Measurements from ENCODE around the gene ABCC10.
"Not testable (repeated sequence)": the region's sequence is repeated elsewhere in the genome, so short reads cannot be mapped to it uniquely, and the experiment has no call there.

The ABCC10 gene

DNA sequence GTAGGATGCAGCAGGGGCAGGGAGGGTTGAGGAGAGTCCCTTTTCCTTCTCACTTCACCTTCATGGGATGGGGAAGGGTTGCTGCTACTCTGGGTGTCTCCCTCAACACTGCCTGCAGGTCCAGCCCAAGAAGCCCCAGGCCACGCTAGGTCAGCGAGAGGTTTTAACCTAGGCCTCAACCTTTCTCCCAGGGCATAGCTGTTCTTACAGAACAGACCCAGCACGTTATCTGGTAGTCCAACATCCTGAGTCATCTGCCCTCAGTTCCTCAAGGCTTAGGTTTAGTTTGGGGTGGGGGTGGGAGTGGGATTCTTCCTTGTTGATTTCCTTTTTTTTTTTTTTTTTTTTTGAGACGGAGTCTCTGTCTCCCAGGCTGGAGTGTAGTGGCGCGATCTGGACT lies 67.0 kb downstream of the ABCC10 start:
- no peak for DNase-seq (ENCODE audit: extremely low read depth in 1 of 2, low read depth in 1 of 2)

DNA sequence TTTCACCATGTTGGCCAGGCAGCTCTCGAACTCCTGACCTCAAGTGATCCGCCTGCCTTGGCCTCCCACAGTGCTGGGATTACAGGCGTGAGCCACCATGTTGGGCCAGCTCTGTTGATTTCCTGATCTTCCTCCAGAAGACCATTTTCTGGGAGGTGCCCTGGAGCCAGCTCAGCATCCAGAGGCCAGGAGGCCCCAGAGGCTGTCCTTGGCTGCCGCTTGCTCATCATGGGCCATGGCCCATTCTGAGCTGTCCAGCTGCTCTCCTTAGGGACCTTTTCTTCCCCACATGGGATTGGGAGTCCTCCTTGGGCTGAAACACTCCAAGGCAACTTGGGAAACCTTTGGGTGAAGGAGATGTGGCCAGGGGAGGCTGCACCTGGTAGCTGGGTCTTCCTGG lies 67.4 kb downstream of the ABCC10 start:
- DNase-seq (ENCODE audit: extremely low read depth in 1 of 2, low read depth in 1 of 2) = no peak

DNA sequence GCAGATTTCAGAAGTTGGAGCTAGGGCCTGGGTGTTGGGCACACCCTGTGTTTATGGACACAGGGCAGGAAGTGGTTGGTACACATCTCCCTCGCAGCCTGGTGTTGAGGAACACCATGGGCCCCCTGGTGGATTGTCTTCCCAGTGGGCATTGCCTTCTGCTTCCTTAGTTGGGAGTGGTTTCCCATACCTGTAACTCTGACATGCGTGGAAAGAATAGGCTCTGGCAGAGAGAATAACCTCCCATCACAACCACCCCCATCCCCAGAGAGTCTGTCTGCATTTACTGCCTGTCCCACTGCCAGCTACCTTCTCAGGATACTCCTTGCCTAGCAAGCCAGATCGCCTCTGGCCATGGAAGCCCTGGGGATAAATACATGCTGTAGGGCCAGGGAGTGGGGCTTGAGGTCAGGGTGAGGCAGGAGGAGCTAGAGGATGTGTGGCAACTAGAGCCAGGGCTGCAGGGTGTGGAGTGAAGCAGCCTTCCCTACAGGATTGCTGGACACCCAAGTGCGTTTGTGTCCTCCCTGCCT lies 68.1 kb downstream of the ABCC10 start:
- DNase-seq (ENCODE audit: extremely low read depth in 1 of 2, low read depth in 1 of 2) = no peak

DNA sequence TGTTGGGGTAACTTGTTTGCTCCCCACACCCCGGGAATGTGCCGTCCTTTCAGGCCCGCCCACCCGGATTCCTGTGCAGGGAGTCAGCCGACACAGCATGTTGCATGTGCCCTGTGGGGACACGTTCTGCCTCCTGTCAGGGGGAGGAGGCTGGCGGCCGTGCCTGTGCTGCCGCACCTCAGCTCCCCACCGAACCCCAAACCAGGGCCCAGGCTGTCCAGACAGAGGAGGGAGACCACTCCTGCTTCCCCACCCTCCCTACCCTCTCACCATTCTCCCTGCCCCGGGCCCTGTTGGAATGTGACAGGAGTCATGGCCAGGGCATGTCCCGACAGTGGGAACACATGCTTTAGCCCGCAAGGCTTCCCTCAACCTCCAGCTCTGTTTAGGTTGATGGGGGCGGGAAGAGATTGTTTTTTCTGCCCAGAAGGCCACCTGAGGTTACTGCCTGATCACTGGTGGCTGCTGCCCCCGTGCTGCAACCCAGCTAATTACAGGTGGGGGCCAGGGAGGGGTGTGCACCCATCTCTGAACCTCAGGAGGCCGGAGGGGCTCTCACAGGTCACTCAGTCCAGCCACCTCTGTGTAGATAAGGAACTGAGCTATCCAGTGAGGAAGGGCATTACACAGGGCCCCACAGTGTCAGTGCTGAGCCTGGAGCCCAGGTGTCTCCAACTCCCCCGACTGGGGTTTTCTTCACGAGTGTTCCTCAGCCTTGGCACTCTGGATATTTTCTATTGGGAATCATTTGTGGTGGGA lies 69.2 kb downstream of the ABCC10 start:
- no peak for DNase-seq (ENCODE audit: extremely low read depth in 1 of 2, low read depth in 1 of 2)

DNA sequence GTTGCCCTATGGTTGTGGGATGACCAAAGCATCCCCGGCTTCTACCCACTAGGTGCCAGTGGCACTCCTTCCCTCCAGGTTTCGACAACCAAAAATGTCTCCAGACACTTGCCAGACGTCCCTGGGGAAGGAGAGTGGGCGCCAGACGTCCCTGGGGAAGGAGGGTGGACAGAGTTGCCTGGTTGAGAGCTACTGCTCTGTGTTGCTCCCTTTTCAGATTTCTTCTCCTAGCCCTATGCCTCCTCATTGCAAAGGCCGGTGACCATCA lies 69.7 kb downstream of the ABCC10 start:
- no peak for DNase-seq (ENCODE audit: extremely low read depth in 1 of 2, low read depth in 1 of 2)

DNA sequence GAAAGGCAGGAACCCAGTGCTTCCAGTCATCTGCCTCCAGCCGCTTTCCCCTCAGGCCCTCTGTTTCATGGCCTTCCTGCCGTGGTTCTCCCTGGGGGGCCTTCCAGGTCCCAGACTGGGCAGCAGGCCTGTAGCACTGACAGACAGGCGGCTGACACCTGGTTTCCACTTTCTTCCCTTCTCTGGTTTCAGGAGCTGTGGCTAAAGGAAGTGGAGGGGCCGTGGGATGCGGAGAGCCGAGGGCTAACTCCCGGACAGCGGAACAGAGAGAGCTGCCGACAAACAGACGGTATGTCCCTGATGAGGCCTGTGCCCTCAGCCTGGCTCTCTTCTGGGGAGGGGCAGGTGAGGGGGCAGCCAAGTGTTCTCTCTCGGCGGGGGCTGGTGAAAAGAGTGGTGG lies 70.3 kb downstream of the ABCC10 start:
- no peak for DNase-seq (ENCODE audit: extremely low read depth in 1 of 2, low read depth in 1 of 2)

DNA sequence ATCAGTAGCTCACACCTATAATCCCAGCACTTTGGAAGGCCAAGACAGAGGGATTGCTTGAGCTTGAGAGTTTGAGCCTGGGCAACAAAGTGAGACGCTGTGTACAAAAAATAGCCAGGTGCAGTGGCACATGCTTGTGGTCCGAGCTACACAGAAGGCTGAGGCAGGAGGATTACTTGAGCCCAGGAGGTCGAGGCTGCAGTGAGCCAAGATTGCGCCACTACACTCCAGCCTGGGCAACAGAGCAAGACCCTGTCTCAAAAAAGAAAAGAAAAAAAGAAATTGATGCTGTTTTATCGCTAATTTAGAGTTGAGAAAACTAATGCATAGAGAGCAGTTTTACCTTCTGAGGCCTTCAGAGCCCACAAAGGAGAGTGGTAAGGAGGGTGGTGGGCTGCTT lies 71.0 kb downstream of the ABCC10 start:
- DNase-seq (ENCODE audit: extremely low read depth in 1 of 2, low read depth in 1 of 2) = not testable (repeated sequence)

DNA sequence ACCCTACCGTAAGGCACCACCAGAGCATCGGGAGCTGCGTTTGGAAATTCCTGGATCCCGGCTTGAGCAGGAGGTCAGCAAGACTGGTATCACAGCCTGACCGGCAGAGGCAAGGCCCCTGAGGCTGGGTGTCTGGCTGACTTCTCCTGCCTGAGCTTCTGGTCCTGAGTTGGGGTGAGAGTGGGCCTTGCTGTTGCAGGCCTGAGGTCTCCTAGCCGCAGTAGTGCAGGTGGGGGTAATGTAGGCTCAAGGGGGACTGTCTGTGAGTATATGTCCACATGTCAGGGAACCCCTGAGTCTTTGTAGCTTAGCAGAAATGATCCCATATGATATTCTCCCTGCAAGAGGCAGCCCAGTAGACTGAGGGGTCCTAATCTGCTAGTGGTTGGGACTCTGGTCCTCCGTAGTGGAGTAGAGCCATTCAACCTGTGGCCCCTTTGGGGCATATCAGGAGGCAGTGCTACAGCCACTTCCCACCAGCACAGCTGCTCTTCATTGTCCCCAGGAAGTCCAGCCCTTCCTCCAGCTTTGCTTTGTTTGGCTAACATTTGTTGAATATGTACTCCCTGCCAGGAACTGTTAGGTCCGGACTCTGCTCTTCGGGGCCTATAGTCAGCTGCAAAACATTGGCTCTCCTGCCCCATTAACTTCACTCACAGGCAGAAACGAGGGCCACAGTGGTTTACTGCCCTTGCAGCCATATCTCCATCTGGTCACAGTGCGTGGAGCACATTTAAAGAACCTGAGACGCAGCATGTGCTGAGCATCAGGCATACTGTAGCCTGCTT lies 71.9 kb downstream of the ABCC10 start:
- DNase-seq (ENCODE audit: extremely low read depth in 1 of 2, low read depth in 1 of 2) = no peak
